GM10266 (cell line): ENCODE measurements around the gene KCNF1.

ENCODE experiments used
- DNase-seq: peaks from one replicate; pipeline ENCODE4 v3.0.0; 2012; ENCODE audit errors: extremely low spot score
- CTCF ChIP-seq: IDR thresholded peaks from 2 replicates; pipeline ENCODE4 v1.5.1; 2012; ENCODE audit warnings: mild to moderate bottlenecking, low read depth; ENCODE audit not compliant: control insufficient read depth, insufficient read depth; ENCODE audit errors: missing control alignments

KCNF1 gene

DNA sequence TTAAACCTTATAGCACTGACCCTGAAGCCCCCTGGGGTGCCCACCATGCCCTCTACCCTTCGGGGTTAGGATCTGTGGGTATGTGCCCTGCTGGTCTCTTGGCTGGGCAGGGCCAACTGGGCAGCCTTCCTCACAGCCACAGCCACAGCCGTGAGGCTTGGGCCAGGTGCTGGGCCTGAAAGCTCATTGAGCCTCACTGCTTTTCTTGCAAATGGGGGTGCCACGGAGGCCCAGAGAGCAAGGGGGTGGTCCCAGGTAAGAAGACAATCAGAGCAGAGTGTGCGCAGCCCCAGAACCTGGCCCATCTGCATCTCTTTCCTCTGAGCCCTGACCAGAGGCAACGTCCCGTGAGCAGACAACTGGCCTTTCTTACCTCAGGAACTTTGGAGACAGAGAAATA is 34.7 kb downstream of the KCNF1 start:
- DNase-seq: no peak
- no peak for TF ChIP-seq CTCF

- DNase-seq: no peak
- TF ChIP-seq CTCF: no peak
Observed at GRCh38 chr2:10947005-10947440, 35.3 kb downstream of the KCNF1 start.

GRCh38 chr2:10947446-10948187 is 35.9 kb downstream of the KCNF1 start:
- no peak for TF ChIP-seq CTCF

GRCh38 chr2:10948188-10948564 is 36.4 kb downstream of the KCNF1 start:
- no peak for DNase-seq
- no peak for TF ChIP-seq CTCF

More at GRCh38 chr2:10947446-10948187, 35.9 kb downstream of the KCNF1 start:
- DNase-seq: no peak

GRCh38 chr2:10948606-10949230 is 37.0 kb downstream of the KCNF1 start:
- DNase-seq: no peak
- no peak for TF ChIP-seq CTCF

DNA sequence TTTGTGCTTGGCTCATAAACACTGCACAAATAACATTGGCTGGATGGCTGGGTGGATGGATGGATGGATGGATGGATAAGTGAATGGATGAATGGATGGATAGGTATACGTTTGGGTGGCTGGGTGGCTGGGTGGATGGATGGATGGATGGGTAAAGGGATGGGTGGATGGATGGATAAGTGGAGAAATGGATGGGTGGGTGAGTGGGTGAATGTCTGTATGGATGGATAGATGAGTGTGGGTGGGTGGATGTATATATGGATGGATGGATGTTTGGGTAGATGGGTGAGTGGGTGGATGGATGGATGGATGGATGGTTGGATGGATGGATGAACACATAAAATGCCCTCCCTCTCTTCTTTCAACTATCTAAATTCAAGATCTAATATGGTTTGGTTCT is 38.1 kb downstream of the KCNF1 start:
- DNase-seq: no peak
- TF ChIP-seq CTCF: no peak
